Measurements from ENCODE around the gene ISY1.
"Not testable (repeated sequence)": the region's sequence is repeated elsewhere in the genome, so short reads cannot be mapped to it uniquely, and the experiment has no call there.

Gene ISY1

DNA sequence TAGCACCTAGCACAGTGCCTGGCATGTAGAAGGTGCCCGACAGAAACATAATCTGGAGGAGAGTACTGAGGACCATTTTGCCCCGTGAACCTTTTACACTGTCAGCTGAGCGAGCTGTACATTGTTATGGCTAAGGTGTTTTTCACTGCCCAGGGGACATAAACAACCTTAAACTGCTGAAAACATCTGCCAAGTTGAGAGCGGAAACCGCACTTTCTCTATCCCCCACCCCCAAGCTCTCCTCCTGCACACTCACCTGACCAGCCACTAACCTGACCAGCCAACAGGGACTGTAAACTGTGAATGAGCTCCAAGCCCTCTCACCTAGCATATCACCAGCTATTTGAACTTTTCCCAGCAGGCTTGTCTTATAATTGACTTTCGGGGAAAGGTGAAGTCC, 56.8 kb downstream of the ISY1 start:
- no peak overlapping the region for H3K4me3 ChIP-seq (ENCODE audit: low read depth, low read length)
- H3K9me3 ChIP-seq (ENCODE audit: control insufficient read depth, insufficient read depth, low read depth, low read length) = no peaks in the 10 kb centered on the region
- H3K4me1 ChIP-seq (ENCODE audit: control insufficient read depth, insufficient read depth, low read length) = no peaks in the 10 kb centered on the region; the same call in 1 of the 2 replicates
- H3K9ac ChIP-seq (ENCODE audit: low read length) = no peak overlapping the region
- H3K27ac ChIP-seq (ENCODE audit: low read depth, low read length) = no peak overlapping the region
- peaks cover 12% of the 10 kb centered on the region; the same call in 1 of the 2 replicates for H3K36me3 ChIP-seq (ENCODE audit: control insufficient read depth, insufficient read depth, low read length)
- no peaks in the 10 kb centered on the region for H3K27me3 ChIP-seq (ENCODE audit: control insufficient read depth, insufficient read depth, low read length)

GRCh38 chr3:129103296-129103695, 57.6 kb downstream of the ISY1 start:
- no peak overlapping the region for H3K4me3 ChIP-seq (ENCODE audit: low read depth, low read length)
- H3K9ac ChIP-seq (ENCODE audit: low read length) = no peak overlapping the region
- peaks cover 9% of the 10 kb centered on the region; the same call in 1 of the 2 replicates for H3K36me3 ChIP-seq (ENCODE audit: control insufficient read depth, insufficient read depth, low read length)
- H3K9me3 ChIP-seq (ENCODE audit: control insufficient read depth, insufficient read depth, low read depth, low read length) = no peaks in the 10 kb centered on the region
- H3K4me1 ChIP-seq (ENCODE audit: control insufficient read depth, insufficient read depth, low read length) = no peaks in the 10 kb centered on the region; the same call in 1 of the 2 replicates
- no peaks in the 10 kb centered on the region for H3K27me3 ChIP-seq (ENCODE audit: control insufficient read depth, insufficient read depth, low read length)
- H3K27ac ChIP-seq (ENCODE audit: low read depth, low read length) = no peak overlapping the region

GRCh38 chr3:129101370-129102138, 59.3 kb downstream of the ISY1 start:
- Histone ChIP-seq H3K27ac (ENCODE audit: low read depth, low read length) (no peak overlapping the region), H3K36me3 (ENCODE audit: control insufficient read depth, insufficient read depth, low read length) (0 out of 2 replicates have a peak, but pooled peaks cover 2% of the 10 kb centered on the region), H3K4me1 (ENCODE audit: control insufficient read depth, insufficient read depth, low read length) (no peaks in the 10 kb centered on the region), H3K9me3 (ENCODE audit: control insufficient read depth, insufficient read depth, low read depth, low read length) (no peaks in the 10 kb centered on the region), H3K4me3 (ENCODE audit: low read depth, low read length) (no peak overlapping the region), H3K27me3 (ENCODE audit: control insufficient read depth, insufficient read depth, low read length) (no peaks in the 10 kb centered on the region), H3K9ac (ENCODE audit: low read length) (no peak overlapping the region)

DNA sequence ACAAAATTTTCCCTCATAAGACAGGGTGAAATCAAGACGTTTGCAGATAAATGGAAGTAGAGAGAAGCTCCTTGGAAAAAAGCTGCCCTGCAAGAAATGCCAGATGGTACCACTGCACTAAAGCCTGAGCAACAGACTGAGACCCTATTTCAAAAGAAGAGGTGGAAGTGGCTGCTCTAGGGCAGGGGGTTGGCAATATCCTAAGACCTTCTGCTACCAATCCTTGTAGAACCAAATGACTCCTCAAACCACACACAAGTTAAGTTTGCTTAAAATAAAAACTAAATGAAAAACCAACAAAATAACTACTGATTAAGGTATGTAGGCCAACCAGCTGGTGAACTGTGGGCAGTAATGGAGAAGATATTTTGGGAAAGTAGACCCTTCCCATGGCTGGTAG, 60.6 kb downstream of the ISY1 start:
- Histone ChIP-seq H3K4me1 (ENCODE audit: control insufficient read depth, insufficient read depth, low read length) (no peaks in the 10 kb centered on the region), H3K4me3 (ENCODE audit: low read depth, low read length) (no peak overlapping the region), H3K9ac (ENCODE audit: low read length) (no peak overlapping the region), H3K27me3 (ENCODE audit: control insufficient read depth, insufficient read depth, low read length) (no peaks in the 10 kb centered on the region), H3K27ac (ENCODE audit: low read depth, low read length) (no peak overlapping the region), H3K36me3 (ENCODE audit: control insufficient read depth, insufficient read depth, low read length) (peaks cover 4% of the 10 kb centered on the region; the same call in 1 of the 2 replicates), H3K9me3 (ENCODE audit: control insufficient read depth, insufficient read depth, low read depth, low read length) (no peaks in the 10 kb centered on the region)

DNA sequence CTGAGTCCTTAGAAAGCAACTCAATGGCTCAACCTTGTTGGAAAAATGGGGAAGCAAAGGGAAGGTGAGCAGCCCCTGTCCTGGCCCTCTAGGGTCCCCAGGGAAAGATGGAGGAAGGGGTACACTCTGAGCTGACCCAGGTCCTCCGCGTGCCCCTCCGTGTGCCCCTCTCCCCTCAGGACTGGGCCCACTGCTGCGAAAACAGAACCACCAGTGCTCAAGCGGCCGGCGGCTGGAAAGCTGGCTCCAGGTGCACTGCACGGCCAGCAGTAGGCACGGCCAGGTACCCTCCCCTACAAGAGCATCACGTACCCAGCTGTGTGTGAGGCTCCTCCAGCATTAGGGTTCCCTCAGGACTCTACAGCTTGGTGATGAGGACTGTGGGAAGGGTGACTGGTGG, 65.6 kb downstream of the ISY1 start:
- Histone ChIP-seq H3K4me3 (ENCODE audit: low read depth, low read length) (no peak overlapping the region), H3K9me3 (ENCODE audit: control insufficient read depth, insufficient read depth, low read depth, low read length) (no peaks in the 10 kb centered on the region), H3K9ac (ENCODE audit: low read length) (no peak overlapping the region), H3K27me3 (ENCODE audit: control insufficient read depth, insufficient read depth, low read length) (no peaks in the 10 kb centered on the region), H3K36me3 (ENCODE audit: control insufficient read depth, insufficient read depth, low read length) (peaks cover 31% of the 10 kb centered on the region), H3K4me1 (ENCODE audit: control insufficient read depth, insufficient read depth, low read length) (no peaks in the 10 kb centered on the region), H3K27ac (ENCODE audit: low read depth, low read length) (no peak overlapping the region)

- not testable (repeated sequence) for H3K27me3 ChIP-seq (ENCODE audit: control insufficient read depth, insufficient read depth, low read length); H3K4me3 ChIP-seq (ENCODE audit: low read depth, low read length); H3K9me3 ChIP-seq (ENCODE audit: control insufficient read depth, insufficient read depth, low read depth, low read length); H3K4me1 ChIP-seq (ENCODE audit: control insufficient read depth, insufficient read depth, low read length); H3K9ac ChIP-seq (ENCODE audit: low read length); H3K27ac ChIP-seq (ENCODE audit: low read depth, low read length)
- H3K36me3 ChIP-seq (ENCODE audit: control insufficient read depth, insufficient read depth, low read length) = peaks cover 11% of the 10 kb centered on the region
Measured at GRCh38 chr3:129088312-129088711, 72.6 kb downstream of the ISY1 start.

- H3K9me3 ChIP-seq (ENCODE audit: control insufficient read depth, insufficient read depth, low read depth, low read length); H3K27me3 ChIP-seq (ENCODE audit: control insufficient read depth, insufficient read depth, low read length); H3K4me1 ChIP-seq (ENCODE audit: control insufficient read depth, insufficient read depth, low read length); H3K27ac ChIP-seq (ENCODE audit: low read depth, low read length); H3K4me3 ChIP-seq (ENCODE audit: low read depth, low read length); H3K9ac ChIP-seq (ENCODE audit: low read length): not testable (repeated sequence)
- peaks cover 11% of the 10 kb centered on the region for H3K36me3 ChIP-seq (ENCODE audit: control insufficient read depth, insufficient read depth, low read length)
Measured at GRCh38 chr3:129087904-129088303, 73.0 kb downstream of the ISY1 start.

GRCh38 chr3:129087138-129087702, 73.6 kb downstream of the ISY1 start:
- Histone ChIP-seq H3K4me3 (ENCODE audit: low read depth, low read length) (no peak overlapping the region), H3K9me3 (ENCODE audit: control insufficient read depth, insufficient read depth, low read depth, low read length) (no peaks in the 10 kb centered on the region), H3K27me3 (ENCODE audit: control insufficient read depth, insufficient read depth, low read length) (no peaks in the 10 kb centered on the region), H3K27ac (ENCODE audit: low read depth, low read length) (no peak overlapping the region), H3K9ac (ENCODE audit: low read length) (no peak overlapping the region), H3K4me1 (ENCODE audit: control insufficient read depth, insufficient read depth, low read length) (no peaks in the 10 kb centered on the region), H3K36me3 (ENCODE audit: control insufficient read depth, insufficient read depth, low read length) (peaks cover 8% of the 10 kb centered on the region)

- Histone ChIP-seq H3K36me3 (ENCODE audit: control insufficient read depth, insufficient read depth, low read length) (no peaks in the 10 kb centered on the region), H3K9ac (ENCODE audit: low read length) (no peak overlapping the region), H3K4me1 (ENCODE audit: control insufficient read depth, insufficient read depth, low read length) (no peaks in the 10 kb centered on the region), H3K27ac (ENCODE audit: low read depth, low read length) (no peak overlapping the region), H3K4me3 (ENCODE audit: low read depth, low read length) (no peak overlapping the region), H3K9me3 (ENCODE audit: control insufficient read depth, insufficient read depth, low read depth, low read length) (no peaks in the 10 kb centered on the region), H3K27me3 (ENCODE audit: control insufficient read depth, insufficient read depth, low read length) (no peaks in the 10 kb centered on the region)
Measured at GRCh38 chr3:129085818-129086217, 75.0 kb downstream of the ISY1 start.

DNA sequence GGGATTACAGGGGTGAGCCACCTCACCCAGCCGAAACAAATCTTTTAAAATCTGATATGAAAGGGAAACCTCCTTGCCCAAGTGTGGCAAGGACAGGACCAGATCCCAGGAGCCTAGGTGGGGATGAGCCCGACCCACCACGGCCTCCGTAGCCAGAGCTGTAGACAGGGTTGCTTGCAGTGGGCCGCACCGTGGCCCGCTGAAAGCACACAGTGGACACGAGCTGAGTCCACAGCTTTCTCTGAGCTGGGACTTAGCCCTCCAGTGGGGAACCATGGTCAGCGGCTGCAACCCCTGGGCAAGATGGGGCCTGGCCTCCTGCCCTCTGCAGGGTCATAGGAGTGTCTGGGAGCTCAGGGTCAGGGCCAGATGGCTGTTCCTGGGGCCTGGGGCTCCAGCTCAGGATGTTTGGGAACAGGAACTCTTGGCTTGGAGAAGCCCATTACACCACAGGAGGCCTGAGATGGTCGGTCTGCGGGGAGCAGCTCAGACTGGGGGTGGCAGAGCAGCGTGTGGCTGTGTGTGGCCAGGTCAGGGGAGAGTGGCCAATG, 75.6 kb downstream of the ISY1 start:
- Histone ChIP-seq H3K36me3 (ENCODE audit: control insufficient read depth, insufficient read depth, low read length) (no peaks in the 10 kb centered on the region), H3K9me3 (ENCODE audit: control insufficient read depth, insufficient read depth, low read depth, low read length) (no peaks in the 10 kb centered on the region), H3K9ac (ENCODE audit: low read length) (no peak overlapping the region), H3K27ac (ENCODE audit: low read depth, low read length) (no peak overlapping the region), H3K27me3 (ENCODE audit: control insufficient read depth, insufficient read depth, low read length) (no peaks in the 10 kb centered on the region), H3K4me3 (ENCODE audit: low read depth, low read length) (no peak overlapping the region), H3K4me1 (ENCODE audit: control insufficient read depth, insufficient read depth, low read length) (no peaks in the 10 kb centered on the region)

- no peak overlapping the region for H3K4me3 ChIP-seq (ENCODE audit: low read depth, low read length)
- H3K9me3 ChIP-seq (ENCODE audit: control insufficient read depth, insufficient read depth, low read depth, low read length) = no peaks in the 10 kb centered on the region
- H3K27me3 ChIP-seq (ENCODE audit: control insufficient read depth, insufficient read depth, low read length) = no peaks in the 10 kb centered on the region
- H3K36me3 ChIP-seq (ENCODE audit: control insufficient read depth, insufficient read depth, low read length) = no peaks in the 10 kb centered on the region
- no peak overlapping the region for H3K27ac ChIP-seq (ENCODE audit: low read depth, low read length)
- H3K9ac ChIP-seq (ENCODE audit: low read length) = no peak overlapping the region
- H3K4me1 ChIP-seq (ENCODE audit: control insufficient read depth, insufficient read depth, low read length) = no peaks in the 10 kb centered on the region
Measured at GRCh38 chr3:129084501-129084900, 76.4 kb downstream of the ISY1 start.
